AG04449 (cell line): Measurements from ENCODE around the gene AMBRA1.

Experiments used
- CTCF ChIA-PET: fragments of 350-600 bp; formaldehyde crosslinking; extraction: SDS; loops from one replicate; lab custom pipeline; 2021; ENCODE audit warnings: antibody characterized with exemption; lab: Yijun Ruan, JAX
- POLR2A ChIA-PET: fragments of 400-600, 350-600 bp; formaldehyde crosslinking; extraction: SDS; loops from one replicate; lab custom pipeline; 2020; ENCODE audit warnings: antibody characterized with exemption, inconsistent platforms; lab: Yijun Ruan, JAX
- DNase-seq: peaks from one replicate; pipeline ENCODE4 v3.0.0-alpha.2; 2010; ENCODE audit warnings: low read depth, low spot score
- H3K4me3 ChIP-seq: 2 replicates; pipeline ENCODE4 v1.5.1; 2011; ENCODE audit warnings: low read depth, mild to moderate bottlenecking, control low read depth, low read length
- CTCF ChIP-seq: IDR thresholded peaks from one replicate; pipeline ENCODE4 v1.5.1; 2011; ENCODE audit warnings: mild to moderate bottlenecking, moderate library complexity, low read length, control low read depth, inconsistent platforms; ENCODE audit not compliant: insufficient read depth; ENCODE audit errors: missing control alignments

Gene AMBRA1

GRCh38 chr11:46393759-46394158, 200.1 kb downstream of the AMBRA1 start:
- no peak for DNase-seq
- H3K4me3 ChIP-seq = no peak overlapping the region
- ChIA-PET CTCF (interaction anchor here (1.0 to 7.5 kb wide), 3 partner anchors 135 to 147 kb away, joined by 4 to 103 read pairs (median 17); no protein-coding TSS in a partner anchor), POLR2A (no interaction called here)
- no peak for TF ChIP-seq CTCF

- no peak overlapping the region for H3K4me3 ChIP-seq
- no peak for TF ChIP-seq CTCF
- DNase-seq = no peak
- ChIA-PET CTCF (interaction anchor here (0.9 to 7.5 kb wide), 11 partner anchors 8 to 225 kb away, joined by 3 to 103 read pairs (median 5); no protein-coding TSS in a partner anchor), POLR2A (no interaction called here)
Observed at GRCh38 chr11:46393231-46393616, 200.6 kb downstream of the AMBRA1 start.

- H3K4me3 ChIP-seq = peak overlapping the region; percentile 48
- ChIA-PET CTCF (interaction anchor here (0.8 to 7.5 kb wide), 23 partner anchors 8 to 225 kb away, joined by 3 to 103 read pairs (median 4); partner anchors contain the start of genes ATG13 and HARBI1), POLR2A (no interaction called here)
- no peak for TF ChIP-seq CTCF
- no peak for DNase-seq
Observed at GRCh38 chr11:46392421-46393230, 201.2 kb downstream of the AMBRA1 start.

- CTCF ChIA-PET = interaction anchor here (0.8 to 7.5 kb wide), 22 partner anchors 8 to 226 kb away, joined by 3 to 103 read pairs (median 4); partner anchors contain the start of genes ATG13, CREB3L1 and HARBI1
- POLR2A ChIA-PET = no interaction called here
Observed at GRCh38 chr11:46391578-46392420, 202.0 kb downstream of the AMBRA1 start, which contains the start of gene CHRM4. TSS of gene CHRM4 (minus strand) at chr11:46391776. CDS start at chr11:46386557, 5,219 bp downstream.

GRCh38 chr11:46391186-46391577, 202.6 kb downstream of the AMBRA1 start:
- DNase-seq = no peak
- no peak for TF ChIP-seq CTCF
- peak overlapping the region; percentile 23; the same call in 1 of the 2 replicates for H3K4me3 ChIP-seq
- ChIA-PET CTCF (interaction anchor here (1.1 to 7.5 kb wide), 13 partner anchors 8 to 226 kb away, joined by 3 to 103 read pairs (median 6); partner anchors contain the start of genes ATG13, CREB3L1 and HARBI1), POLR2A (no interaction called here)

More at GRCh38 chr11:46391578-46392420, 202.0 kb downstream of the AMBRA1 start, which contains the start of gene CHRM4:
- H3K4me3 ChIP-seq = peak within 1 kb of the TSS; percentile 48
- TF ChIP-seq CTCF = peak; percentile 67
- DNase-seq = no peak
